Activated CD4-positive, alpha-beta T cell treated with anti-CD3 and anti-CD28 coated beads for 1 hour (primary cell): ENCODE measurements around the gene ATP8B4.
"Not testable (repeated sequence)": the region's sequence is repeated elsewhere in the genome, so short reads cannot be mapped to it uniquely, and the experiment has no call there.

Experiments used
- DNase-seq: peaks from one replicate; pipeline ENCODE4 v3.0.0-alpha.2; 2020

Gene ATP8B4

DNA sequence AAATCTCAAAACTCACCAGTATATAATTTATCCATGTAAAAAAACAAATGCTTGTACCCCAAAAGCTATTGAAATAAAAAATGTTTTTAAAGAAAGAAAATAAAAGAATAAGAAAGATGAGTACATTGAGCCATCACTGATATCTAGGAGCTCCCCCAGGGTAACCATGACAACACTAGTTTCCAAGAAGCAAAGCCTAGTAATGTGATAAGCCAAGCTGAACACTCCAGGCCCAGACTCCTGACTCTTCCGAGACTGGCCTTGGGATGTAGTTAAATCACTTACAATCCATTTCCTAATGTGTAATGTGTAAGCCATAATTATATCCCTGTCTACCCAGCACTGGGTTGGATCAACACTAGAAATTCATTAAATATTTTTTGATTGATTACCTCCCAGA is 21.1 kb upstream of the ATP8B4 start:
- no peak for DNase-seq

DNA sequence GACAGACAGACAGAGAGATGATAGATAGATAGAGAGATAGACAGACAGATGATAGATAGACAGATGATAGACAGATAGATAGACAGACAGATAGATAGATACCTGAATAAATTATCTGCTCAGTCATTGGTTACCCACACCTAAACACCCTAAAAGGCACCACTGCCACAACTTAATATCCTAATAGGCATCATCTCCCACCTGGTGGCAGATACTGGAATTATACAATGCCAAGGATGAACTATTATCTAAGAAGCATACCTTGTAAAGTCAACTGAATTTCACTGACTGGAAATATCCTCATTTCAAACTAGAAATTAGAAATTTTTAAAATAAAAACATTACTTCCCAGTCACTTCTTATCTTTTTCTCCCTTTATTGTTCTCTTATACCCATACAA is 19.4 kb upstream of the ATP8B4 start:
- no peak for DNase-seq

DNA sequence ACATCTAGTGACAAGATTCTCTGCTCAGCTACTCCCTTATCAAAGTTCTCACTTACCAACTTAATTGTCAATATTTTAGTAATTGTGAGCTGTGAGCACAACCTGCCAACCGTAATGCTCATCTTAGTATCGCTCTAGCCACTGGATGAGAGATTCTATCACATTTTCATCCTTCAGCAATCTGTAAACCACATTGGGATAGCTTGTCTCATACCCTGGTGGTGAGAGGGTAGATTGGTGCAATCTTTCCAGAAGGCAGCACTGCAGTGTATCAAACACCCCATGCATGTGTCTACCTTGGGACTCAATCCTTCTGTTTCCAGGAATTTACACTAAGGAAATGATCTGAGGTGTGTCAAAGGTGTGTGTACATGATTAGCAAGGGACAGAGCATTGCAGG is 18.9 kb upstream of the ATP8B4 start:
- DNase-seq: no peak

DNA sequence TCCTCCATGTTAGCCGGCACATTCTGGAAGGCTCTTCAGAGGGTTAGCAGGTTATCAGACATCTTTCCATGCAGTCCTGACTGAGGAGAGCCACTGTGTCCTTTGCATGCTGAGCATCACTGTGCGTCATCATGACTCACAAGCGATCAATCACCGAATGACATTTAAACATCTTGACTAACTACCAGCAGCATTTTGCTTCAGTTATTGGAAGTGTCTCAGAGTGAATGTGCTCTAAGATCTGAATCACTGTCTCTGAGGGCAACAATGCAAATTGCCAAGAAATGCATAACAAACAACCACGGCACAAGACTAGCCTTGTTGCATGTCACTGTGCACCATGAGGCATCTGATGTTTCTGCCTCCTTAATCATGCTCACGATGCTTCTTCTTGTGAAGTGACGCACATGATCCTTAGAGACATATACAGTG is 18.3 kb upstream of the ATP8B4 start:
- DNase-seq: no peak

DNA sequence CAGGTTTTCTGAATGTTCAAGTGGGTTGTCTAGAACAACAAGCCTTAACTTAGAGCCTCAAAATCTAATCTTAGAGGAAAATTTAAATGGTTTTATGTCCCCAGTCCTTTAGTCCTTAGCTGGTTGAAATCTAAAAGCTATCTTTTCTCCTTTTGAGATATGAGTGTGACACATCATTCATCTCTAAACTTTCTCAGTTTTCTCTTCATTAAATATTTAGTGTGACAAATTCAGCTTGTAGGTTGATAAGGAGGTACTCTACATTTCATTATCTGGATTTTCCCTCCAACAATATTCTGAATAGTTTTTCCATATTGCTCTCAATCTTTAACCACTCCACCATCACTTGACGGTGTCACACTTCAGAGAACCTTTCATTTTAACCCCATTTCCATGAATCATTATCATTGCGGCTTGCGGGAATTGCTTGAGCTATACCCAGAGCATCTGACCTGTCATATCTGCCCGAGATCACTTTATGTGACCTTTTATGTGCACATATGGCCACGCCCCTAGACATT is 16.1 kb upstream of the ATP8B4 start:
- no peak for DNase-seq

DNA sequence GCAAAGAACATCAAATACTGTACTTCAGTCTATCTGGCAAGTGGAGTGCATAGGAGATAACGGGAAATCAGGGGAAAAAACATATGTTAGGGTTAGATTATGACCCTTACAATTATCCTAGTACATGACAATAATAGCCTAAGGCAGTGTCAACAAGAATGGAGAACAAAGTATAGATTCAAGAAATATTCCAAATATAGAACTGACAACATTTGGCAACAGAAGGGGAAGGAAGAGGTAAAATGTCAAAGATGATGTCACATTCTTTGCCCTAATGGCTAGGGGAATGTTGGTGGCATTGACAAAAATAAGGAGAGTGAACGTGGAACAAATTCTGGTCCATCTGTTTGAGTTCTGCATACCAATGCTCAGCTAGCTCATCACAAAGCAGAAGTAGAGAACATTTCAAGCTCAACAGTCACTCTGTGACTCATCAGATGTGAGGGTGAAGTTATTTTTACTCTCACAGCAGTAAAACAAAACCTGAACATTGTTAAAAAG is 15.5 kb upstream of the ATP8B4 start:
- no peak for DNase-seq

DNA sequence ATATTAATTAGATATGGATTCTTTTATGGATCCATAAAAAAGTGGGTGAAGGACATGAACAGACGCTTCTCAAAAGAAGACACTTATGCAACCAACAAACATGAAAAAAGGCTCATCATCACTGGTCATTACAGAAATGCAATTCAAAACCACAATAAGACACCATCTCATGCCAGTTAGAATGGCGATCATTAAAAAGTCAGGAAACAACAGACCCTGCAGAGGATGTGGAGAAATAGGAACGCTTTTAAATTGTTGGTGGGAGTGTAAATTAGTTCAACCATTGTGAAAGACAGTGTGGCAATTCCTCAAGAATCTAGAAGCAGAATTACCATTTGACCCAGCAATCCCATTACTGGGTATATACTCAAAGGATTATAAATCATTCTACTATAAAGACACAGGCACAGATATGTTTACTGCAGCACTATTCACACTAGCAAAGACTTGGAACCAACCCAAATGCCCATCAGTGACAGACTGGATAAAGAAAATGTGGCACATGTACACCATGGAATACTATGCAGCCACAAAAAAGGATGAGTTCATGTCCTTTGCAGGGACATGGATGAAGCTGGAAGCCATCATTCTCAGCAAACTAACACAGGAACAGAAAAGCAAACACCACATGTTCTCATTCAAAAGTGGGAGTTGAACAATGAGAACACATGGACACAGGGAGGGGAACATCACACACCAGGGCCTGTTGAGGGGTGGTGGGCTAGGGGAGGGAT is 13.4 kb upstream of the ATP8B4 start:
- not testable (repeated sequence) for DNase-seq

DNA sequence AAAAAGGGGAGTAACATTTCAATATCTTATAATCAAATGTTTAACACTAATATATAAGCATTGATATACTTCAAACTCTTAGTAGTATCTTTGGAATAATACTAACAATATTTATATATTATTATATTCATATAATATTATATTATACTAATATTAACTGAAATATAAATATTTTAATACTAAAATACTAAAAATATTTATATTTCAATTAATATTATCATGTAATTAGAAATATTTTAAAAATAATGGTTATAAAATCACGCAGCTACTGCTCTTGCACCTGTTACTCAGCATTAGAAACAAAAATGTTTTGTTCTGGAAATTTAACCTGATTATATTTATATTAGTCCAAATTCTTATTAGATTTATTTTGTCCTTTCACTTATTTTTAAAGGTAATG is 12.6 kb upstream of the ATP8B4 start:
- DNase-seq: no peak

DNA sequence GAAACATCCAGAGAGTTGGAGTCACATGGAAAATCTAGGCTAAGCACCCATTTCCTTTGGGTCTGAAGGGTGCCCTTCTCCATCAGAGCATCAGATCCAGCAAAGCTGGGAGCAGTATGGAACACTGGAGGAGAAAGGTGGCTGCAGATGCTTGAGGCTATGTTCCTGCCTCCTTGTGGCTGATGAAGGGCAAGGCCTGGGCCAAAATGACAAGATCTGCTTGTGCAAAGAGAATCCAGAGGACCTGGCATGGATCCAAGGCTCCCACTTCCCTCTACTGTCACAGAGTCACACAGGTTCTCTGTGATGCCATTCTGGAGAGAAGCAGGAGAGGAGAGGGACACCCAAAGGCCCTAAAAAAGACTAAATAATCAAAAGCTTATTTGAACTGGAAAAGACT is 9.2 kb upstream of the ATP8B4 start:
- no peak for DNase-seq

DNA sequence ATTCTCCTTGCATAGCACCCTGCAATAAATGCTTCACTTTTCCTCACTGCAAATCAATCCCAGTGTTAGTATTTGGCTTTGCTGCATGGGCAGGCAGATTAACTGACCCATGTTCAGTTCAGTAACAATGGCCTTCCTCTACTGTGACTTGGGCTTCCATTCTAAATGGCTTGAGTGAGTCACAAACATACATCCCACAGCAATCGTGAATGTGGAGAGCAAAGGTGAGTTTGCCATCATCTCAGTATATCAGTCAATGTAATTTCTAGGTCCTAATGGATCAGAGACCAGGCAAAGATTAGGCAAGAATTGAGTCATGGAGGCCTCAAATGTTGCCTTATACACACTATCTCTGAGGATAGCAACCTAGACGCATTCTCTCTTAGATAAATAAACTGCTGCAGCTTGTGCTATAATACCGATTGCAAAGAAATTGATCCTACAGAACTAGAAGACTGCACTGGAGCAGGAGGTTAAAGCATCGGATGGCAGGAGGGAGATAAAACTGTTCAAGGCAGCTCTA is 8.3 kb upstream of the ATP8B4 start:
- no peak for DNase-seq

DNA sequence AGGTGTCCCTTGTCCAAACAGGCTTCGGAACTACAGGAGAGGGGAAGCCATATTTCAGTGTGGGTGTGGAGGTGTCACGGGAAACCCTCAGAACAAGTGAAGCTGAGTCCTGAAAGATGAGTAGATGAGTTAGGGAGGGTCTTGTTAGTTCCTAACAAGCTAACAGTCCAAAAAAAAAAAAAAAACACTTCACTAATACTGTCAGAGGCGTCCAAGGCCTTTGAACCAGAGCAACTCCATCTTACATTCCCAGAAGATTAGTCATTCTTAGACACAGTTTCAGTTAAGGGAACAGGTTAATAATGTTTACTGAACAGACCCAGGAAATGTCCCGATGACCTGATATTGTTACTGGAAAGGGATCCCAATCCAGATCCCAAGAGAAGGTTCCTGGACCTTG is 7.0 kb upstream of the ATP8B4 start:
- no peak for DNase-seq

DNA sequence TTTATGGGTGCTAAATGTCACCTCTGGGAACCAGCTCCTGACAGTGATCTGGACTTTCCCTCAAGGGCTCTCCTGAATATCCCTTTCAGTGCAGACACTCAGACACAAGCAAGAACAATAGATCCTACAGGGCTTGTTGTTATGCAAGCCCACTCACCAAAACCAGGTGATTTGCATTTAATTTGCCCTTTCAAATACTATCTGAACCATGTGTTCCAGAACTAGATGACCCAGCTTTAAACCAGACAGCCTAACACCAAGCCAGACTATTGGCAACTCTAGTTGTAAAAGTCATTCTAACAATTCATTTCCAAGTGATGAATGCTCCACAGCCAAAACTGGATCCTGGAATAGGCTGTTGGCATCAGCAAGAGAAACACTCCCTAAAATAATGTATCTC is 5.6 kb upstream of the ATP8B4 start:
- no peak for DNase-seq

DNA sequence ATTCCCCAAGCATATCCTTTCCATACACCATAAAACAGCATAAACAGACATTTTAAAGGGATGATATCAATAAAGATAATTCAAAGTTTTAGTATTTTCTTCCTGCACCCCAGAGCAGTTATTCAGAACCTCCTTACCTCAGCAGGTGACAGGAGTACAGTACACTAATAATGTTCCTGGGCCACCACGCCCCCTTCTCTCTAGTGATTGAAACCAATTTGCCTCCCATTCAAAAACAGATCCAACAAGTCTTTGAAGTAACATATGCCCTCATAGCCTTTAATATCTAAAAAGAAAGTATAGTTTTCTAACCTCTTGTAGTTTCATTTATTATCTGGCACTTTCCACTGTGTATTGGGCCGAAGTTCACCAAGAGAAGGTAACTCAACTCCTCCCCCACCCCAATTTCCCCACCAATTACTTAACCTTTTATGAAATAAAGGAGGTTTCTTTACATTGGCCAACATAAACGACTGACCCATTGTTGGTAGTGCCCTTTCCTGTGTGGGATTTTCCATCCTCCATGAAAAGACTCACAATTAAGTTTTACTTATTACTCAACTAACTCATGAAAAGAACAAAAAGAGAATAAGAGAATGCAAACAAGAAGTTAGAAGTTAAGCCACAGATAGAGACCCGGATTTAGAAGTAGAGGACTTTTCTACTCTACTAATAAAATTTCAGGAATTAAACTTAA is 5.0 kb upstream of the ATP8B4 start:
- no peak for DNase-seq

DNA sequence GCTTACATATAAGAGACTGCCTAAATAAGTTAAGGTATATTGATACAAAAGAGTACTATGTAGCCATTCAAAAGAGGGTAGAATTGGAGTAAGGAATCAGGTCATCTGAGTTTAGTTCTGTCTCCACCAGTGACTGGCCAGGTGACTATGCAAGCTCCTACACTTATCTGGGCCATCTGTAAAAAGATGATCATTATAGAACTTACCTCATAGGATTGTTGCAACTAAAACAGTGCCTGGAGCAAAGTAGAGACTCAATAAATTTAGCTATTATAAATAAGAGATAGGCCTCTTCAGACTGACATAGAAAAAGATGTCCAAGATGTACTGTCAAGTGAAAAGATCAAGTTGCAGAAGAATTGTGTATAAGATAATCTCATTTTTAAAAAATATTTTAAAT is 1.7 kb upstream of the ATP8B4 start:
- DNase-seq: no peak

DNA sequence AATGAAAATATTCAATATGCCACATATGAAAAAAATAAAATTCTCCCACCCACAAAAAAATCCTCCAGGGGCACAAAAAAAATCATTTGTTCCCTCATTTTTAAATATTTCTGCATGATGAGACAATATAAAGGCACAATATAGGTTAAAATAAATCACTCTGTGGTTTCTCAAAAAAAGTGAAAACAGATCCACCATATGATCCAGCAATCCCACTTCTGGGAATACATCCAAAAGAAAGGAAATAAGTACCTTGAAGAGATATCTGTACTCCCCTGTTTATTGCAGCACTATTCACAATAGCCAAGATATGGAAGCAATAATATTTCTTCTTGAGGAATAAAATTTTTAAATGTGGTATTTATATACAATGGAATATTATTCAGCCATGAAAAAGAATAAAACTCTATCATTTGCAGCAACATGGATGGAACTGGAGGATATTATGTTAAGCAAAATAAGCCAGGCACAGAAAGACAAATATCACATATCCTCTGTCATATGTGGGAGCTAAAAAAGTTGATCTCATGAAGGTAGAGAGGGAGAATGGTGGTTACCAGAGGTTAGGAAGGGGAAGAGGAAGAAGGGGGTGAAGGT is 1.5 kb downstream of the ATP8B4 start:
- no peak for DNase-seq

DNA sequence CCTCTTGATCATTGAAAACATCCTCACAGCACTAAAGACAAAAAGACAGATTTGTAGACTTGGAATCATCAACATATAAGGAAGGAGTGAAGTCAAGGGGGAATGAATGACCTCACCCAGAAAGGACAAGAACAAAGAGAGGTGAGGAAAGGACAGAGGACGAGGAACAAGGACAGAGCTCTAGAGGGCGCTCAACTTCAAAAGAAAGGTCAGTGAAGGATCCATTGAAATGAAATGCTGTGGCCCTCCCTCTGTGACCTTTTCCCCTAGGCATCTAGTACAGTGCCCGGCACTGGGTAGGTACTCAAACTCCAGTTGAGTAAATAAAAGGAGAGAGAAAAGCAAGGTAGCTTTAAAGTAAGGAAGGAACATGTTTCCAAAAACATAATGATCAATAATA is 2.6 kb downstream of the ATP8B4 start:
- DNase-seq: no peak

DNA sequence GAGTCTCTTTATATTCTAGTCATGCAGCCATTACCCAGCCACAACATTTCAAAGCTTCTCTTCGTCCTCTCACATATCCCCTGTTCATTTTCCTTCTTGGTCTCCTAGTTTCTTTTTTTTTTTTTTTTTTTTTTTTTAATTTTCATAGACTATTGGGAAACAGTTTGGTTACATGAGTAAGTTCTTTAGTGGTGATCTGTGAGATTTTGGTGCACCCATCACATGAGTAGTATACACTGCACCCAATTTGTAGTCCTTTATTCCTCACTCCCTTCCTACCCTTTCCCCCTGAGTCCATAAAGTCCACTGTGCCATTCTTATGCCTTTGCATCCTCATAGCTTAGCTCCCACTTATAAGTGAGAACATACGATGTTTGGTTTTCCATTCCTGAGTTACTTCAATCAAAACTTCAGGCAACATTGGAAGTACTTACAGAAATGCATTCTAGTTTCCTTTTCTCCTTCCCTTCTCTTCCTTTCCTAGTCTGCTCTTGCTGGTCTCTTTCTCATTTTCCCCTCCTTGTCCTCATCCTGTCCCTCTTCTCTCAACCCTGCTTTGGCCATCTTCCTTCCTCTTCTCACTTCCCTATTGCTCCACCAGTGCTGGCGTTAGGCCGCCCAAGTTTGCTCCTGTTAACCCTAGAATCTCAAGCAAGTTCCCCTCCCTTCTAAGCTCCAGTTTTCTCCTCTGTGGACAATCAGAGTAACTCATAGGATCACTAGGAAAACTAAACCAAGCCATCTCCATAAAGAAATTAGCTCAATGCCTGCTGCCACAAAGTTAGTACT is 4.8 kb downstream of the ATP8B4 start:
- no peak for DNase-seq

DNA sequence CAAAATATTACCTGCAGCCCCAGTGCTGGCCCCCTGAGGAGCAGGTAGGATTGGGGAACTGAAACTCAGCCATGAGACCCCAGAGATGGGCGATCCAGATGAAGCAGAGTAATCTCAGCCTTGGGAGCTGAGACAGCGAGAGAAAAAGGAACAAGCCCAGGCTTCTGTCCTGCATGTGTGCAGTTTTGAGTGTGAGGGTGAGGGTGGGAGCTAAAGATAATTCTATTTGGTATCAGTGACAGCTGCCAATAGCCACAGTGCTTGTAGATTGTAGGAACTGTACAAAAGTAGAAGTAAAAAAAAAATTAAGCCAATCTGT is 5.9 kb downstream of the ATP8B4 start:
- no peak for DNase-seq

DNA sequence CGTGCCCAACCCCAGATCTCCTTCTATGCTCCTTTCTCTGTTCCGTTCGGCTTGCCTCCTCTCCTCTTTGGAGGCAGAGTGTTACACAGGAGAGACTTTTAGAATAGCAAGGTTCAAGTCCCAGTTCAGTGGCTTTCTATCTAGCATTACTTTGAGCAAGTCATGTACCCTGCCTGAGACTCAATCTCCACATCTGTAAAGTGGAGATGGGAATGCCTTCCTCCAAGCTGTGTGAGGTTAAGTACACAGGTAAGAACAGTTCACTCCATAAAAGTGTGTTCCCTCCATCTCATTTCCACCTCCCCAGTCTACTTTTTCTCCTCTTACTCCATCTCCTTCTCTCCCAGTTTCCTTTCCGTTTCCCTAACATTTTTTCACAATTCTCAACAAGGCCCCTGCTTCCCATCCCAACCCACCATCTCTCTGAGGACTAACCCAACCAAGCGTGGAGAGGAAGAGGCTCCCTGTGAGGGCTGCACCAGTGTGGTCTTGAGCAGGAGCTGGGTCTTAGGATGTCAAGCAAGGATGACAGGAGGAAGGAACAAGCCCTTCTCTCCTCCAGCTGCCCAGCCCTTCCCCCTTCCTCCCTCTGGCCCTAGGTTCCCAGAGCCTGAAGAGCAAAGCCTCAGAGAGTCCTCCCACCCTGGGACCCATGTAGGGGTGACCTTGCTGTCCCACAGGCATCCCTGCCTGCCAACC is 6.4 kb downstream of the ATP8B4 start:
- no peak for DNase-seq

DNA sequence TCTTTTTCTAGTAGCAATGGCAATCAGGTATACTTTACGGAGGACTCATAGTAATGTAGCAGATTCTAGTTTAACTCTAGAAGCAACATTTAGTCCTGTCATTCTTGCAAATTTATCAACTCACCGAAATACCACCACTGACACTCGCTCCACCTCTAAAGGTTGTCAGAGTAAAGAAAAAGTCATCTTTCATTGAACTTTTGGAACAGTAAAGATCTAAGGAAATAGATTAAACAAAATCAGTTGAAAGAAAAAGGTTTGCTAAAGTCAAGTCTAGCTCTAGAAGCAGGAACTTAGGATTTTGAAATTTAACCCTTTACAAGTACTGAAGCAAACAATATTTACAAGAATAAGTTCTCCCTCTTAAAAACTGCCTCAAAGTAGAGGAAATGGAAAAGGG is 8.7 kb downstream of the ATP8B4 start:
- DNase-seq: no peak

DNA sequence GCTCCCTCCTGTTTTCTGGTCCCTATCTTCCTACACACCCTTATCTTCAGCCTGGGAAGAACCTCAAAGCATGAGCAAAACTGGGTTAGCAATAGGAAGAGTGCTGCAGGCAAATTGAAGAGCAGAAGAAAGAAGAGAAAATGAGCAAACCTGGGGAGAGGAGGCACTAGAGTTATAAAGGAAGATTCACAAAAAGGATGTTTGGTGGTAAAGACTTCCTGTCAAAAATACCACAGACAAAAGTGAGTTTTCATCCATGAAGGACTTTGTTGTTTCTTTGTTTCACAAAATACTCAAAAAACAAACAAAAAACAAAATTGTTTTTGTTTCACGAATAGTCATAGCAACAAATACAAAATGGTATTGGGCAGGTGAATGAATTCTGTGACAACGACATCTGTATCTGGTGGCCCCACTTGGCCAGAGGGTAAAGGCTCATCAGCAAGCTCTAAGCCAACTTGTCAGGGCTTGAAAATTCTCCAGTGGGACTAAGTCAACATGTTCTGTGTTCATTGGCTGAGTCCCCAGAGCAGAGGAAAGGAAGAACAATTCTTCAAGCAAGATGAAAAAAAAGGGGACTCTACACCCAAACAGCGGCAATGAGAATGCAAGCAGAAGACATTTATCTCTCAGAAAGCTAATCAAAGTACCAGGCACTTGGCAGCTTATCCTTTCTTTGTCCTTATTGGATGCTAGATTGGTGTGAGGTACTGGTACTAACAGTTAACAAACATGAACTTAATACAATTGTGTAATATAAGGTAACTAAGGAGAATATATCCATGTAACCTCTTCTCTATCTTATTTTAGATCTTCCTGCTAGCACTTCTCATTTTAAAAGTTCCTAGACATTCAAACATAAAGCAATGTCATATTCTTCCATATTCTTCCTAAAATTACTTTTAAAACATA is 9.7 kb downstream of the ATP8B4 start:
- no peak for DNase-seq
